Large intestine (tissue), 3 donors: ENCODE data around the gene SCN4A. TPM values are rescaled to one million over a fixed set of nuclear protein-coding genes. Genes with fewer than 3 reads are reported as not detected.
"Not testable (repeated sequence)": the region's sequence is repeated elsewhere in the genome, so short reads cannot be mapped to it uniquely, and the experiment has no call there.

Experiments
- DNase-seq, 2 donors: peaks; one replicate each; pipeline versions ENCODE4 v3.0.0 to v3.0.0-alpha.2; 2013
- H3K27ac ChIP-seq: one replicate; pipeline ENCODE4 v1.5.1; 2013; ENCODE audit warnings: low read length
- H3K27me3 ChIP-seq: 2 replicates; pipeline ENCODE4 v1.6.1; 2013; ENCODE audit warnings: low read length; ENCODE audit not compliant: control insufficient read depth, insufficient read depth
- H3K36me3 ChIP-seq: 2 replicates; pipeline ENCODE4 v1.6.1; 2013; ENCODE audit warnings: low read length; ENCODE audit not compliant: control insufficient read depth, insufficient read depth
- H3K4me1 ChIP-seq: one replicate; pipeline ENCODE4 v1.6.1; 2013; ENCODE audit warnings: low read length; ENCODE audit not compliant: control insufficient read depth, insufficient read depth
- H3K4me3 ChIP-seq: one replicate; pipeline ENCODE4 v1.5.1; 2013; ENCODE audit warnings: low read length
- H3K9me3 ChIP-seq: one replicate; pipeline ENCODE4 v1.6.1; 2013; ENCODE audit warnings: mild to moderate bottlenecking, low read depth, low read length, moderate library complexity; ENCODE audit not compliant: control insufficient read depth
- WGBS: methylation state at CpG from one replicate; pipeline ENCODE4 v1.1.5; 2013; ENCODE audit warnings: low lambda C conversion rate; ENCODE audit not compliant: insufficient coverage; 5-methylcytosine and 5-hydroxymethylcytosine counted together
- polyA plus RNA-seq: library from polyadenylated mRNA; unstranded; fragments of 120-200 nt; gene quantifications from one replicate; pipeline ENCODE4 v1.2.1, GENCODE V29; 2013

Gene SCN4A
- polyA plus RNA-seq, 1 donor: 0.22 TPM

DNA sequence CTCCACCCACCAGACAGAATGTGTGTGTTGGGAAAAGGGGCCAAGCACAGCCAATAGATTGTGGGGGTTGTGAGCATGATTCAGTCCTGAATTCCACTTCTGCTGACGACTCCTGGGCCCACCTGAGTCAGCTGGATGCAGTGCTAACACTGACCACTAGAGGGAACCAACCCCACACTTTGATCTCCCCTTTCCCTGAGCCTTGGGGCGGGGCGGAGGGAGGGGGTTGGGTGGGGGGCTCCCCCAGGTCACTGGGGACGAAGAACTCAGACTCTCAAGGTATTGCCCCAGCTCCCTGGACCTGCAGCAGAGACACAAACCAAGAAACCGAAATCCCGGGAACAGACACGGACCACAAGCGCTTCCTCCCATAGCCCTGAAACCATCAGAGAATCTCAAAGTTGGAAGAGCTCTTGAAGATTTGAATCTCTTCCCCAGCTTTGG, 61.0 kb downstream of the SCN4A start:
- Histone ChIP-seq H3K36me3 (no peaks in the 10 kb centered on the region), H3K4me3 (no peak overlapping the region), H3K27ac (no peak overlapping the region), H3K4me1 (no peaks in the 10 kb centered on the region), H3K27me3 (peaks cover 9% of the 10 kb centered on the region), H3K9me3 (no peaks in the 10 kb centered on the region)
- no peak for DNase-seq
- WGBS: no CpG with 5 or more reads among the region's 8 CpGs

DNA sequence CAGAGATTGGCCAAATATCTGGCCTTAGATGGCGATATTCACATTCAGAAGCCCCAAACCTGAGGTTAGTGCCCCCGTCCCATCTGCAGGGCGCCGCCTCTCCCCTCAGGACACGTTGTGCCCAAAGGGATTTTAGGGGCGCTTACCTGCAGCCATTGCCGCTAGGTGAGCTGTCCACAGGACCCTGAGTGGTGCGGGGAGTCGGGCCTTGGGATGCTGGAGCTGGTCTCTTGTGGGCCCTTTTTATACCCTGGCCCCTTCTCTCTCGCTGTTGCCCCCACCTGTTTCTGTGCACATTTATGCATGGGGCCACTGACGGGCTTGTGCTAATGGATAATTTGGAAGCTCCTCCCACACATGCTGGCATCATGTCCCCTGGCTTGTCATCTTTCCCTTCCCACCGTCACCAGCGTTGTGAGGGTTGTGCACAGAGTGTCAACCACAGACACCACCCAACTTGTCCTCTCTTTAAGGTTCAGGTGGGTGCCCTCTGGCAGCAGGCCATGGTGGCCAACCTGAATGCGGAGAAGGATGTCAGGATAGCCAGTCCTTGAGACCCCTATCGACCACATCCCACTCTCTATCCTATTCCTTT, 61.6 kb downstream of the SCN4A start, which contains the start of gene CSHL1:
CSHL1 (minus strand) TSS at position 218 of the 595 bp plus-strand sequence; CDS start at position 156, 62 bp downstream.
- Histone ChIP-seq H3K9me3 (no peaks in the 10 kb centered on the region), H3K4me1 (no peaks in the 10 kb centered on the region), H3K4me3 (no peak within 1 kb of the TSS), H3K27ac (no peak within 1 kb of the TSS), H3K27me3 (peaks cover 9% of the 10 kb centered on the region), H3K36me3 (no peaks in the 10 kb centered on the region)
- WGBS: no CpG with 5 or more reads among the region's 15 CpGs
- DNase-seq: no peak

DNA sequence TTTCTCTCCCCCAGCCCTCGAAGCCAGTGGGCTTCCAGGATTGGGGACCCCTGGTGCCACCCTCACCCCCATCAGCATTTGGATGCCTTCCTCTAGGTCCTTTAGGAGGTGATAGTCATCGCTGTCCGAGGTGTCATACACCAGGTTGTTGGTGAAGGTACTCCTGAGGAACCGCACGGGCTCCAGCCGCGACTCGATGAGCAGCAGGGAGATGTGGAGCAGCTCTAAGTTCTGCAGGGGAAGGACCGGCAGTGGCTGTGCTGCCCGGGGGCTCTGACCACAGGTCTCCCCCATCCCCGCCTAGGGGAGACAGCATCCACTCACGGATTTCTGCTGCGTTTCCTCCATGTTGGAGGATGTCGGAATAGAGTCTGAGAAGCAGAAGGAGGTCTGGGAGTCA, 62.6 kb downstream of the SCN4A start:
- Histone ChIP-seq H3K36me3 (no peaks in the 10 kb centered on the region), H3K27ac (no peak overlapping the region), H3K4me3 (no peak overlapping the region), H3K27me3 (peaks cover 9% of the 10 kb centered on the region), H3K9me3 (no peaks in the 10 kb centered on the region), H3K4me1 (no peaks in the 10 kb centered on the region)
- no peak for DNase-seq
- WGBS: no CpG with 5 or more reads among the region's 14 CpGs

- H3K27ac ChIP-seq, H3K4me3 ChIP-seq, H3K36me3 ChIP-seq, H3K27me3 ChIP-seq, DNase-seq, H3K4me1 ChIP-seq, H3K9me3 ChIP-seq: not testable (repeated sequence)
- no CpG with 5 or more reads among the region's 10 CpGs for WGBS
Measured at GRCh38 chr17:63909586-63909985, 63.1 kb downstream of the SCN4A start.

GRCh38 chr17:63907161-63907778, 65.4 kb downstream of the SCN4A start:
- no CpG with 5 or more reads among the region's 12 CpGs for WGBS
- not testable (repeated sequence) for H3K27ac ChIP-seq, H3K9me3 ChIP-seq, DNase-seq, H3K4me3 ChIP-seq, H3K4me1 ChIP-seq, H3K36me3 ChIP-seq
- H3K27me3 ChIP-seq: peaks cover 12% of the 10 kb centered on the region

GRCh38 chr17:63904796-63905195, 67.9 kb downstream of the SCN4A start:
- not testable (repeated sequence) for H3K9me3 ChIP-seq, H3K27me3 ChIP-seq, H3K4me3 ChIP-seq, H3K4me1 ChIP-seq, DNase-seq, H3K27ac ChIP-seq, H3K36me3 ChIP-seq
- WGBS: no CpG with 5 or more reads among the region's 8 CpGs

- not testable (repeated sequence) for H3K4me1 ChIP-seq, H3K27ac ChIP-seq, H3K36me3 ChIP-seq, H3K4me3 ChIP-seq, H3K9me3 ChIP-seq, DNase-seq, H3K27me3 ChIP-seq
- no CpG with 5 or more reads among the region's 5 CpGs for WGBS
Measured at GRCh38 chr17:63903787-63904201, 68.9 kb downstream of the SCN4A start.

- H3K4me3 ChIP-seq, H3K9me3 ChIP-seq, DNase-seq, H3K27me3 ChIP-seq, H3K27ac ChIP-seq, H3K36me3 ChIP-seq, H3K4me1 ChIP-seq: not testable (repeated sequence)
- no CpG with 5 or more reads among the region's 2 CpGs for WGBS
Measured at GRCh38 chr17:63901971-63902370, 70.7 kb downstream of the SCN4A start.

GRCh38 chr17:63898899-63899798, 73.6 kb downstream of the SCN4A start:
- not testable (repeated sequence) for H3K4me3 ChIP-seq, H3K27me3 ChIP-seq, H3K36me3 ChIP-seq, DNase-seq, H3K27ac ChIP-seq, H3K4me1 ChIP-seq, H3K9me3 ChIP-seq
- WGBS: no CpG with 5 or more reads among the region's 6 CpGs

- H3K36me3 ChIP-seq, H3K4me3 ChIP-seq, H3K27ac ChIP-seq, H3K27me3 ChIP-seq, DNase-seq, H3K9me3 ChIP-seq, H3K4me1 ChIP-seq: not testable (repeated sequence)
- no CpG with 5 or more reads among the region's 14 CpGs for WGBS
Measured at GRCh38 chr17:63896524-63897354, 76.0 kb downstream of the SCN4A start, which contains the start of gene CSH1. CSH1 (minus strand) TSS chr17:63896574; CDS start chr17:63896511, 63 bp downstream.
